ENCODE measurements around the gene NLGN2.

NLGN2 gene

DNA sequence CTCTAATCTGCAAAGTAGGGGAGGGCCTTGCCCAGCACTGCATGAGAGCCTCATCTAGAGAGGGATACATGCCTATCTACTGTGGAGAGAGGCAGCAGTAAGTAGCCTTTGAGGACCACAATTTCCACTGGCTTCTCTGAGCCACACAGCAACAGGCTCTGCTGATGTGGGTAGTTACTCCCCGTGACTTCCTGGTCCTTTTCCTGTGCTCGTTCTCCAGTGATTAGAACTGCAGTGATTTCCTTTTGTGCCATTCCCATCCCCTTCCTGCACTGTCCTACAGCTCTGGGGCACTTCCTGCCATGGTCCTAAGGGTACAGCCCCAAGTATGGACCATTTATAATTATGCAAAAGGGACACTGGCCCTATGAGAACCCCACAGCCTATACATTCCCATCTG lies 16.3 kb upstream of the NLGN2 start:
- in situ Hi-C loops (cut with MboI; ENCODE audit: low sequenced_read_pairs) = no loop called here

DNA sequence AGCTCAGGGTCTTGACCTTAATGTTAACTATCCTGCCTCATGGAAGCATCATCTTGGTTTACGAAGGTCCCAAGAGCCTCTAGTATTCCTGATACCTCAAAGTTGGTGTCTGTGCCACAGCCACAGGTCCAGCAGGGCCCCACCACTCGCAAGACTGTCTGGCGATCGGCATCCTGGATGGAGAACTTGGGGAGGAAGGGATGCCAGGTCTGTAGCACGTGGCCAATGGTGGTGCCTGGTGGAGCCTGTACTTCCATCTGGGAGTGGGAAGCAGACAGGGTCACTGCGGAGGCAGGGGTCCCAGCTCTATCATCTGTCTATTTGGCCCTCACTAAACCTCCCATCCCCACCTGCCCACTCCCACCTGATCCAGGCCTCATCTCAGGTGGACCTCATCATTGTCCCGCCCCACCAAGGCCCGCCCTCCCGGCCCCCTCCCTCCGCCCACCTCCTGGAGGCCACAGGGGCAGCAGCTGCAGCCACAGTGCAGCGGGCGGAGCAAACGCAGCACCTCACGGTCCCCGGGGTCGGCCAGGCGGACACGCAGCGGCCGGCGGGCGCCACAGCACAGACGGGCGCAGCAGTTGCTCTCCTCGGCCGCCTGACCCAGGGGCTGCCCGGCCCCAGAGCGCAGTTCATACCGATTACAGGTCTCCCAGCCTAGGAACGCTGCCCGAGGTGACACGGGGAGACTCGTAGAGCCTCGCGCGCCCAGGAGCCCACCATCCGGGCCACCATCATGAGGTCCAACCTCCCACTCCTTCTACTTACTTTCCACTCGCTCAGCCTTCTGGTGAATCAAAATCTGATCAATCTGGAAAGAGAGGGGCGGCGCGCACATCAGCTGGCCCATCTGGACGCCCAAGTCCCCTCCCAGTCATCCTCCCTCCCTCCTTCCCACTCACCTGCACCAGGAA lies 14.7 kb upstream of the NLGN2 start:
- in situ Hi-C loops (cut with MboI; ENCODE audit: low sequenced_read_pairs) = no loop called here

DNA sequence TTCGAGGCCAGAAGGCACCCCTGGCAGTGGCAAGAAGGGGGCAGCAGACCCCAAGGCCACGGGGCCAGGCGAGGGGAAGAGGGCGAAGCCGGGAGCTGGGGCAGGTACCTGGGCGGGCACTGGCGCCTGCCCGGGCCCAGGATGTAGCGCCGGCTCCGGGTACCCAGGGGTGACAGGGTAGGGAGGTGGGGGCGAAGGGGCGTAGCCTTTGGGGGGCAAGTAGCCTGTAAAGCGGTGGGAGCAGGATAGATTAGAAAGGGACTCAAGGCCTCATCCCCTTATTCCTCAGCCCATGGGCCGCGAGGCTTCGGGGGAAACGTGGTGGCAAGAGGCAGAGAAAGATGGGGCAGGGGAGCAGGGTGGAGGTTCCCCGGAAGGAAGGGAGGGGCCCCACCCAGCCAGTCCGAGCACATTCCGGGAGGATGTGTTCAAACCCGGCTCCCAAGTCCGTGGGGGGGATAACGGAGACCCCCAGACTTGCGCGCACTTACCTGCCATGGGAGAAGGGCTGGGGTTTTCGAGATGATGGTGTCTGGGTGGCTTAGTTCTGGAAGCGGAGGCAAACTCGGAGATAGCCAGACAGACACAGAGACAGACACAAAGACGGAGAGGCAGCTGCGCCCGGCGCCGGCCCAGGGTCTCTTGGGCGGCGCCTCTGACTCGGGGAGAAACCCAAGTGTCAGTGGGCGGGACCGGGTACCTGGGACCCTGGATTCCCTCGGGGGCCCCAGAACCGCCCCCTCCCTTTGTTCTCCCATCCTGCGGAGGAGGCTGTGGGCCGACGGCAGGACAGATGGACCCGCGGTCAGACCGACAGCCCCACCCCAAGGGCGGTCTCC lies 13.8 kb upstream of the NLGN2 start:
- in situ Hi-C loops (cut with MboI; ENCODE audit: low sequenced_read_pairs) = no loop called here

DNA sequence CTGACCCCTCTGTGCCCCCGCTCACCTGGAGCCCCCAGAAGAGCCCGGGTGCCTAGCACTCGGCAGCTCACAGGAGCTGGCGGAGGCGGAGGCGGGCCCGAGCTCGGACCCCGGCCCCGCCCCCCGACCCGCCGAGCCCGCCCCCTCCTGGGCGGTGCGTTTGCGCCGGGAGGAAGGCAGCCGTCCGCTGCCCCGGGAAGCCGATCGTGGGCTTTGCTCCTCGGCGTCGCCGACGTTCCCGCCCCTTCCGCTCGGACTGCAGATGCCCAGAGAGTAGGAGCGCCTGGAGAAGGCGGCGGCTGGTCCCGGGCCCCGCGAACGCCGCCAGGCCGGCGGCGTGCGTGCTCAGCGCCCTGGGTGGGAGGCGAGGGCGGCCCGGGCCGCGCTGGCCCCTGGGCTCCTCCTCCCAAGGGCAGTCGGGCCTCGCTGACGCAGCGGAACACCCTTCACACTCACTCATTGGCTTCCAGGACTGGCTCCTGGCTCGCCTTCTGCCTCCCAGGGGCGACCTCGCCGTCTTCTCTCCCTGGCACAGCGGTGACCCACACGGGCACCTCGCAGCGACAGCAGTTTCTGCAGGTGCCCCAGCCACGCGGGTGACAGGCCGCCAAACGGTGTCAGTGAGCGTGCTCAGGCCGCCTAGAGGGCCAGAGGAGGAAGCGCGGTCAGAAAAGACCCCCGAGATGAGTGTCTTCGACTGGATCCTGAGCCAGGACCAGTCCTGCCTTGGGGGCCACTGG lies 13.0 kb upstream of the NLGN2 start, which contains the start of gene PLSCR3:
Gene PLSCR3 (minus strand): TSS at position 74 of the 740 bp plus-strand sequence. CDS start 415 bp downstream, outside the sequence.
- in situ Hi-C loops (cut with MboI; ENCODE audit: low sequenced_read_pairs) = no loop called here

DNA sequence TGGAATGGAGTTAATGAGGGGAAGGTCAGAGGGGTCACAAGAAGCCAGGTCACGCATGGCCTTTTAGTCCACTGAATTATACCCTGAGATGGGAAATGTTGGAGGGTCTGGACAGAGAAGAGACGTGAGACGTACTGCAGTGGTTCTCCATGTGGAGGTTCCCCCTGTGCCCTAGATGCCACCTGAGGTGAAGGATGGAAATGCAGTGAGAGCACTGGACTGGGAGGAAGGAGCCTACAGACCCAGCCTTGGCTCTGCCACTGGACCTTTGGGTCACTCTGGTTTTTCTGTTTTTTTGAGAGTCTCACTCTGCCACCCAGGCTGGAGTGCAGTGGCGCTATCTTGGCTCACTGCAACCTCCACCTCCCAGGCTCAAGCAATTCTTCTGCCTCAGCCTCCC lies 11.5 kb upstream of the NLGN2 start:
- in situ Hi-C loops (cut with MboI; ENCODE audit: low sequenced_read_pairs) = no loop called here

DNA sequence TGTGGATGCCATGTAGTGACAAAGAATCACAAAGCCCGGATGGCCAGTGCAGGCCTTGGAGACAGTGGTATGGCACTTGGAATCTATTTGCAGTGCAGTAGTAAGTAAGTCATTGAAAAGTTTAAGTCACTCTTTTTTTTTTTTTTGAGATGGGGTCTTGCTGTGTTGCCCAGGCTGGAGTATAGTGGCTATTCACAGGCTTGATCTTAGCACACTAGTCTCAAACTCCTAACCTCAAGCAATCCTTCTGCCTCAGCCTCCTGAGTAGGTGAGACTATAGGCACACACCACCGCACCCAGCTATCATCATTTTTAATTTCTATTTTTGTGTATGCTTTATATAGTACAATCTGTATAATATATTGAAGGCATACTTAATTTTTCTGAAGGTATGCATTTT lies 9.0 kb upstream of the NLGN2 start:
- in situ Hi-C loops (cut with MboI; ENCODE audit: low sequenced_read_pairs) = no loop called here

DNA sequence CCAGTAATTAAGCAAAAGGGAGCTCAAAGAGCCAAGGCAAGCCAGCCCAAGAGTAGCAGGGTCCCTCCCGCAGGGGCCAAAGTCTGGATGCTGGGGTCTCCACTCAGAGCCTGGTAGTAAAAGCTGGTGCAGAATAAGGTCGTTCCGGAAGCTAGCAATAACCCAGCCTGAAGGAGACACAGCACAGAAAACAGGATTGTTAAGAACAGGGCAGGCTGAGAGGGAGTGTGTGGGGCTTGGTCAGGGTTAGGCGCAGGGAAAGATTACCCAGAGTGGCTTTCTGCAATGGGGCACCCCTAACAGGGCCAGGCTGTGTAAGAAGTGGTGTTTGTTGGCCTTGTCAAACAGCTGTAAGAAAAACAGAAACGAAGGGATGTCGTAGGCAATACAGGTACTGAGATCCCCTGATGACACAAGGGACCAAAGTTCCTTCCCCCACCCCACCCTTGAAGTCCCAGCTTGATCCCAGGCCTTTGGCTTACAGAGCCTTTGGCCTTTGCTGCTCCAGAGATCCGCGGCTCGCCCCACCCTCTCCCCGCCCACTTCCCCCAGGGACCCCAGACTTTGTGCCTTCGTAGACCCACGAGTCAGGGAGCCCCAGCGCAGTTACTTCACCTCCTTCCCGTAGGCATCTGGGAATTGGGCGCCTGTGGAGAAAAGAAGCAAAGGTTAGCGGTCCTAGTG lies 4.5 kb upstream of the NLGN2 start:
- in situ Hi-C loops (cut with MboI; ENCODE audit: low sequenced_read_pairs) = no loop called here

DNA sequence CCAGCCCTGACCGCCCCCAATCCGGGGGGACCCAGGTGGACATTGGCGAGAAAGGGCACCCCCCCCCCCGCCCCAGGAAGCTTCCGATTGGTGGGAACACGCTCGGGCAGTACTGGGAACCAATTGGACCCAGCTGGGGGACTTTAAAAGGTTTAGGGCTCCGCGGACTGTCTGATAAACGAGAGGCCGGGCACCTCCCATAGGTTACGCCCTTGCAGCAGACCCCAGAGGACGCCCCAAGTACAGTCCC lies 4.0 kb upstream of the NLGN2 start:
- in situ Hi-C loops (cut with MboI; ENCODE audit: low sequenced_read_pairs) = no loop called here

DNA sequence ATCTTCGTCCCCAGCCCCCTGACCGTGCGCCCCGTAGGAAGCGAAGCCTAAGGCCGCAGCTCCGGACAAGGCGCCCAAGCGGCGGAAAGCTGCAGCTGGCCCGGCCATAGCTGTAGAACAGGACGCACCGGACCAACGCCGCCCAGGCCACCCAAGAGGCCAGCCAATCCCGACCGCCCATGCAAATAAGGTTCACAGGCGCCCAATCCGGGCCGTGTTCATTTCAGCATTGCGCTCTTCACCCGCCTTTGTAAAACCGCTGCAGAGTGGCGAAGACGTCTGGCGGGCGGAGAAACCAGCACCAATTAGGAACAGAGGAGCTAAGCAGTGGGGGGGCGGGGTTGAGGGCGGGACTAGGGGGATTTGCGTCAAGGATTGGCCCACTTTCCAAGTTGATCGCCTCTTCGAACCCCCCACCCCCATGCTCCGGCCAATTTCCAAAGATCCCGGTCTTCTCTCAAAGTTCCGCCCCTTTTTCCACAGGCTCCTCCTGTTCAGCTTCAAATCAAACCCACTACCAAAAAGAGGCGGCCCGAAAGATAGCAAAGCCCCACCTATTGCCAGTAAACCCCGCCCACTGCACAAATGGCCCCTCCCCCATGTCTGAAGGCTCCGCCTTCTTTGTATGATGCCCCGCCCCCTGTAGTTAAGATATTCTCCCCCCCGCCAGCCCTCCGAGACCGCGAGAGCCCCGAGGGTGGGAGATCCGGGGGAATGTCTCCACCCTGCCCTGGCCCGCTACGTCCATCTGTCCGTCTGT lies 3.5 kb upstream of the NLGN2 start, which contains the start of gene TMEM256:
Gene TMEM256 (minus strand): TSS at position 121 of the 760 bp plus-strand sequence. CDS start 13 bp downstream, at position 108.
- in situ Hi-C loops (cut with MboI; ENCODE audit: low sequenced_read_pairs) = no loop called here

DNA sequence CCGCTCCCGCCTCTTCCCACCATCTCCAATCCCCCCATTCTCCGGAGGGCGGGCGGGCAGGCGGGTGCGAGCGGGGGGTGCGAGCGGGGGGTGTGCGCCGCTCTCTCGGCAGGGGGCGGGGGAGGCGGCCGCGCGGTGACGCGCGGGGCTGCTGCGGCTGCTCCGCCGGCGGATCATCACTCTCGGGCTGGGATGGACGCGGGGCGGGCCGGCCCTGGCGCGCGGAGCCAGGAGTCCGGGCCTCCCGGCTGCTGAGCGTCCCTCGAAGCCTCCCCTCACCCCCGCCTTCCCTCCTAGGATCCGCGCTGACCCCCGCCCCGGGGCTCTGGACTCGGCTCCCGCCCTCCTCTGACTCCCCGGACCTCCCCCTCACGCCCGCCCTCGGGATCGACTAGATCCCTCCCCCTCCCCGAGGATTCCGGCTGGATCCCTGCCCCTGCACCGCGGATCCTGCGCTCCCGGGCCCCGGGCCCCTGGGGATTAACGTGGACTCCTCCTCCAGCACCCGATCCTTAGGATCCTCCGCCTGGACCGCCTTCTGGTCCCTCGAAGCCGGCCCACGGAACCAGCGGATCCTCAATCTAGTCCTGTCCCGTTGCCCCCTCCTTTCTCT lies 2.8 kb upstream of the NLGN2 start:
- in situ Hi-C loops (cut with MboI; ENCODE audit: low sequenced_read_pairs) = no loop called here

DNA sequence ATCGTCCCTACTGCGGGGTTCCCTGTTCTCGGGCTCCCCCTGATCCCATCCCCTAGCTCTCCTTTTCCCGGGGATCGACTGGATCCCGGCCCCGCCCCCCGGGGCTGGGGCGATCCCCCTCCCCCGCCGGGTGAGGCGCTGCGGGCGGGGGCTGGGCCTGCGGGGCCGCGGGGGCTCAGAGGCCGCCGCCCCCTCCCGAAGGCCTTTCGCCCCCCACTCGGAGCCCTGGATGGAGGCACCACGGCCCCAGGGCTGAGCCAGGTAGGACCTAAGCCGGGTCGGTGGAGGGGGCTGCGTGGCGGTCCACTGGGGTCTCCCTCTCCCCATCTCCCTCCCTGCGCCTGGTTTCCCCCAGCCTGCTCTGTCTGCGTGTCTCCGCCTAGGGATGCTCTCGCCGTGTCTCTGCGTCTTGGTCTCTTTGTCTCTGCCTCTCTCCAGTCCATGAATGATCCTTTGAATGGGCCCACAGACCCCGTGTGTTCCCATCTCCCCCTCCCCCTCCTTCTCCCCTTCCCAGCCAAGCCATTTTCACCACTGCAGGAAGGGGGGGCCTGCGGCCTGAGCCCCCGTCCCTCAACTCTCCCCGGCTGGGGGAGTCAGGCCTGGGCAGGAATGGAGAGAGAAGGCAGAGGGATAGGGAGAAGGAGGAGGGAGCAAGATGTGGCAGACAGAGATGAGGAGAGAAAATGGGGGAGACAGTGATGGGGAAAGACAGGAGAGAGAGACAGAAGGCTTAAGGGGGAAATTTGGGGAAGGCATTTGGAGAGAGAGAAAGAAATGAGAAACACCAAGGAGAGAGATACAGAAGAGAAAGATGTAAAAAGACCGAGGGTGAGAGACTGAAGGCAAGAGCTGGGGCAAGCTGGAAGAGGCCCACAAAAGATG lies 2.1 kb upstream of the NLGN2 start:
- in situ Hi-C loops (cut with MboI; ENCODE audit: low sequenced_read_pairs) = no loop called here

DNA sequence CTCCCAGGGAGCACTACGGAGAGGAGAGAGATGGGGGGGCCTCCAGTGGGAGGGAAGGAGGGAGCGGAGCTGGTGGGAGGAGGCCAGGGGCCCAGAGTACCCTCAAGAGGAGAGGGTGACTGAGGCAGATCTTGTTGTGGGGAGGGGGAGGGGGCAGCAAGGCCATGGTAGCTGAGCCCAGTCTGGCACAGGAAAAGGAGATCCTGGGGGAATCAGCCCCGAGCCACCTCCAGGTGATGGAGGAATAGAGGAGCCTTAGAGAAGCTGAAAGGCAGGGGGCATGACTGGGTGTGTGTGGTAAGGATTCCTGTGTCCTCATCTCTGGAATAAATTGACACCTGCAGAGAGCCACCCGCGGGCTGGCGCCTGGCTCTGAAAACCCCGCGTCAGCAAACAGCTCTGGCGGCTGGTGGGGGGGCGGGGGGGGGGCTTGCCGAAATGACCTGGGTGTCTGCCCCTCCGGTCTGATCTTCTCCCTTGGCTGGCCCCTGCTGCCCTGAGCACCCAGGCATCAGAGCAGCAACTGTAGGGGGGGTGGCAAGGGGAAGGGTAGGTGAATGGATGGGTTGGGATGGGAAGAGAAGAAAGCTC lies 1.3 kb upstream of the NLGN2 start:
- in situ Hi-C loops (cut with MboI; ENCODE audit: low sequenced_read_pairs) = no loop called here

DNA sequence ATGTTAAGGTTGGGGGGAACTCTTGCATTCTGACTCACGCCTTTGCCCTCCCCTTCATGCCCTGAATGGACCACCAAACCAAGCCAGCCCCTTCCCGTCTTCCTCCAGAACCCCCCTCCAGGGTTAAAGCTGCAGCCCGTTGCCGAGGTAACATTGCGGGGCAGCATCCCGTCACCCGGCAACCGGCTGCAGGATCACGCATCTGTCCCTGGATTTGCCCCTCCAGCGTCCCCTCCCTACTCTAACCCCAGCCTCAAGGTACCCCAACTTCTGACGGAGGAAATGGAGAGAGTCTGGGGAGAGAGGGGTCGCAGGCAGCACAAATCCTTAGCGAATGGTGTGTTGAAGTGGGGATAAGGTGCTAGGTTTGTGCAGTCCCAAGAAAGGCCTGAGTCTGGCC lies 563 bp upstream of the NLGN2 start:
- in situ Hi-C loops (cut with MboI; ENCODE audit: low sequenced_read_pairs) = no loop called here

DNA sequence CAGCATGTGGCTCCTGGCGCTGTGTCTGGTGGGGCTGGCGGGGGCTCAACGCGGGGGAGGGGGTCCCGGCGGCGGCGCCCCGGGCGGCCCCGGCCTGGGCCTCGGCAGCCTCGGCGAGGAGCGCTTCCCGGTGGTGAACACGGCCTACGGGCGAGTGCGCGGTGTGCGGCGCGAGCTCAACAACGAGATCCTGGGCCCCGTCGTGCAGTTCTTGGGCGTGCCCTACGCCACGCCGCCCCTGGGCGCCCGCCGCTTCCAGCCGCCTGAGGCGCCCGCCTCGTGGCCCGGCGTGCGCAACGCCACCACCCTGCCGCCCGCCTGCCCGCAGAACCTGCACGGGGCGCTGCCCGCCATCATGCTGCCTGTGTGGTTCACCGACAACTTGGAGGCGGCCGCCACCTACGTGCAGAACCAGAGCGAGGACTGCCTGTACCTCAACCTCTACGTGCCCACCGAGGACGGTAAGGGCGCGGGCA lies 645 bp downstream of the NLGN2 start:
- in situ Hi-C loops (cut with MboI; ENCODE audit: low sequenced_read_pairs) = no loop called here

DNA sequence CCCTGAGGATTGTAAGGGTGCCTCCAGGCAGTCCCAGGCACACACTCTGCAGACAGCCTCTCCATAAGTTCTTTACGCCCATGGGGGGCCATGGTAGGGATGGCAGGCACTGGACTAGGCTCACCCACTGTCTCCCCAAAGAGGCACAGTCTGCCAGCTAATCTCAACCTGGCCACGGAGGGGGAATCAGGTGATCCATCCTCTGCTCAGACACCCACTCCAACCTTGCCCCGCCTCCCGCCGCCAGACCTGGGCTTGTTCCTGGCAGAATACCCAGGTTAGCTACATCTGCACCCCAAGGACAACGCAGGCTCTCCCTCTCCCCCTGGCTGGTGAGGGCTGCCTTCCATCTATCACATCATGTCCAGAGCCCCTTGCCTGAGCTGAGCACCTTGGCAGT lies 1.2 kb downstream of the NLGN2 start:
- in situ Hi-C loops (cut with MboI; ENCODE audit: low sequenced_read_pairs) = no loop called here

DNA sequence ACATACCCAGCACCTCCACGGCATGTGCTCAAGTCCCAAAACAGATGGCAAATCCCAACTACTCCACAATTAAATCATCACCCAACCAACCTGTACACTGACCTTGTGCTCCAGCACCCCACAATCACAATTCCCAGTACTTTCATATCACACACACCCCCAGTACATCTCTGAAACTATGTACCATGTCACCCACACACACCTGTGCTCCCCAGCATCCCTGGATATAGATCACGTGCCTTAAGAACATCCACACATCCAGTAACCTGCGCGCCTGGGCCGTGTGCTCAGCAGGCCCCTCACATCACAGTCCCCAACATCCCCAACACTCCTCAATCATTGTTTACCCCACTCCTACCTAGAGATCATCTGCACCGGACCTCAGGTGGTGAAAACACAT lies 2.1 kb downstream of the NLGN2 start:
- in situ Hi-C loops (cut with MboI; ENCODE audit: low sequenced_read_pairs) = no loop called here

DNA sequence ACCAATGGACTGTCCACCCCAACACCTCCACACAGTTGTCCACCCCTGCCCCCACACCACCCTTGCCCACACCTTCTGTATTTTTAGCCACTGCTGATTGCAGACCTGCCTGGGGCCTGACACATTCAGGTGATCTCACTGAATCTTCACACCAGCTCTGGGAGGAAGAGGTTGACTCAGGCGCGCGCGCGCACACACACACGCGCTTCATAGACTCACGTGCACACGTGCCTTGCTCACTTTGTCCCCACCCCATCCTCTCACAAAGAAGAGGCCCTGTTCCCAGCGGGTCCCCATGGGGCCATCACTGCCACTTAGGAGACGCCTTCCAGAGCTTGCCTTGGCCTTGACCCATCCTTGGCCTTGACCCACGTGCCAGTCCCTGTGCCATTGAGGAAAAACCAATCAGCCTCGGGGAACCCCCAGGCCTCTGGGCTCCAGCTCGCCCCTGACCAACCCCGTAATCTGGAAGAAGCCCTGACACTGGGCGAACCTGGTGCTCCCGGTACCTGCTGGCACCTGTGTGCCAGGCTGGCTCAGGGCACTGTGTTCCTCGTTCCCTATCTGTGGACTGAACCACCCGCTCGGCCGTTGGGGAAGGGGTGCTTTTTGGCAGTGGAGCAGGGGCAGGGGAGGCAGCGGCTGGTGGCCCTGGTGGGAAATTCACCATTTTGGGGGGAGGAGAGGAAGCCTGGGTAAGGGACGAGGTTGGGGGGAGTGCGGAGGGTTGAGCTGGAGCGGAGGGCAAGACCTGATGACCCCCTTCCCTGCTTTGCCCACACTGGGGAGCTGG lies 3.2 kb downstream of the NLGN2 start:
- in situ Hi-C loops (cut with MboI; ENCODE audit: low sequenced_read_pairs) = no loop called here

DNA sequence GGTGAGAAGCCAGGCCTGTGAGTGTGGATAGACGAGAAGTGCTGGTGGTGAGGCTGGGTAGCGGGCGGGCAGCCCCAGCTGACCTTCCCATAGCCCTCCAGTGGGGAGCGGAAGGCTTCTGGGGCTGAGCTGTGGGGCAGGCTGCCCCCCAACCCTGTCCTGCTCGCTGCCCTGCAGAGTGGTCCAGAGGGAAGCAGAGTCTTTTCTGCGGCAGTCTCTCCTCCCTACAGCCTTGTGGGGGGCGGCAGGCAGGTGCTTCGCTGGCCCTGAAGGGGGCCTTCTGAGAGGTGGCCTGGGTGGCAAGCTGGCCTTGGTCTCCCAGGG lies 3.7 kb downstream of the NLGN2 start:
- in situ Hi-C loops (cut with MboI; ENCODE audit: low sequenced_read_pairs) = no loop called here
